Nephron progenitor cell (in vitro differentiated cells): Measurements from ENCODE around the gene RPL38.

ENCODE experiments used
- DNase-seq: peaks from one replicate; pipeline ENCODE4 v3.0.0; 2021
- H3K27ac Mint-ChIP-seq: 2 replicates; pipeline ENCODE4 v1.8.0; 2021; ENCODE audit warnings: mild to moderate bottlenecking, moderate library complexity, mixed read lengths
- H3K27me3 Mint-ChIP-seq: 2 replicates; pipeline ENCODE4 v1.8.0; 2021; ENCODE audit warnings: mild to moderate bottlenecking, low read depth, mixed read lengths; ENCODE audit not compliant: poor library complexity
- H3K36me3 Mint-ChIP-seq: 2 replicates; pipeline ENCODE4 v1.8.0; 2021; ENCODE audit warnings: low read depth, mixed read lengths
- H3K4me1 Mint-ChIP-seq: 2 replicates; pipeline ENCODE4 v1.8.0; 2021; ENCODE audit warnings: mixed read lengths
- H3K4me3 Mint-ChIP-seq: 2 replicates; pipeline ENCODE4 v1.8.0; 2021; ENCODE audit warnings: mild to moderate bottlenecking, moderate library complexity, mixed read lengths
- H3K9me3 Mint-ChIP-seq: 2 replicates; pipeline ENCODE4 v1.8.0; 2021; ENCODE audit warnings: mild to moderate bottlenecking, moderate library complexity, mixed read lengths
- CTCF ChIP-seq: fragments of 200-600 bp; sonication (generic); IDR thresholded peaks from 2 replicates; pipeline ENCODE4 v1.5.0; 2021; ENCODE audit warnings: antibody characterized with exemption

The RPL38 gene

GRCh38 chr17:74206332-74206818, 2.9 kb downstream of the RPL38 start:
- no peak for DNase-seq
- peaks cover 70% of the 10 kb centered on the region for H3K4me1 Mint-ChIP-seq
- no peaks in the 10 kb centered on the region for H3K9me3 Mint-ChIP-seq
- peak overlapping the region; percentile 61 for H3K4me3 Mint-ChIP-seq
- H3K36me3 Mint-ChIP-seq = peaks cover 45% of the 10 kb centered on the region
- no peak for TF ChIP-seq CTCF
- H3K27ac Mint-ChIP-seq = no peak overlapping the region
- peaks cover 11% of the 10 kb centered on the region for H3K27me3 Mint-ChIP-seq

GRCh38 chr17:74210191-74211140, 7.0 kb downstream of the RPL38 start:
- peak overlapping the region; percentile 23 for H3K4me3 Mint-ChIP-seq
- peaks cover 35% of the 10 kb centered on the region for H3K27me3 Mint-ChIP-seq
- H3K9me3 Mint-ChIP-seq = no peaks in the 10 kb centered on the region
- DNase-seq = peak; percentile 80
- H3K27ac Mint-ChIP-seq = no peak overlapping the region
- peaks cover 78% of the 10 kb centered on the region for H3K4me1 Mint-ChIP-seq
- peaks cover 34% of the 10 kb centered on the region for H3K36me3 Mint-ChIP-seq
- peak; percentile 97 for TF ChIP-seq CTCF

GRCh38 chr17:74211141-74211911, 7.8 kb downstream of the RPL38 start:
- H3K4me1 Mint-ChIP-seq = peaks cover 73% of the 10 kb centered on the region
- H3K4me3 Mint-ChIP-seq = peak overlapping the region; percentile 64

GRCh38 chr17:74211912-74212208, 8.4 kb downstream of the RPL38 start:
- H3K4me3 Mint-ChIP-seq = peak overlapping the region; percentile 64
- peaks cover 74% of the 10 kb centered on the region for H3K4me1 Mint-ChIP-seq
- no peaks in the 10 kb centered on the region for H3K9me3 Mint-ChIP-seq
- H3K27me3 Mint-ChIP-seq = peaks cover 47% of the 10 kb centered on the region
- no peak overlapping the region for H3K27ac Mint-ChIP-seq
- DNase-seq = no peak
- no peak for TF ChIP-seq CTCF
- H3K36me3 Mint-ChIP-seq = peaks cover 21% of the 10 kb centered on the region

More at GRCh38 chr17:74211141-74211911, 7.8 kb downstream of the RPL38 start:
- TF ChIP-seq CTCF = no peak
- Mint-ChIP-seq H3K27me3 (peaks cover 42% of the 10 kb centered on the region), H3K9me3 (no peaks in the 10 kb centered on the region), H3K36me3 (peaks cover 25% of the 10 kb centered on the region), H3K27ac (no peak overlapping the region)
- no peak for DNase-seq

- H3K27ac Mint-ChIP-seq = peak overlapping the region; percentile 90
- DNase-seq = peak; percentile 38
- peak overlapping the region; percentile 76 for H3K4me3 Mint-ChIP-seq
- H3K27me3 Mint-ChIP-seq = peaks cover 52% of the 10 kb centered on the region
- H3K4me1 Mint-ChIP-seq = peaks cover 79% of the 10 kb centered on the region
- H3K9me3 Mint-ChIP-seq = no peaks in the 10 kb centered on the region
- no peak for TF ChIP-seq CTCF
- peaks cover 21% of the 10 kb centered on the region for H3K36me3 Mint-ChIP-seq
Observed at GRCh38 chr17:74212209-74212912, 8.9 kb downstream of the RPL38 start.
